Measurements from ENCODE around the gene MED26. TPM values are rescaled to one million over a fixed set of nuclear protein-coding genes. Genes with fewer than 3 reads are reported as not detected.

MED26 gene
- total and polyA plus RNA-seq, 9 of the 15 experiments (the other 6 are each of a cell fraction or from before 2014, with no cell fraction given): 0.71 to 15.1 (median 6.2) TPM

DNA sequence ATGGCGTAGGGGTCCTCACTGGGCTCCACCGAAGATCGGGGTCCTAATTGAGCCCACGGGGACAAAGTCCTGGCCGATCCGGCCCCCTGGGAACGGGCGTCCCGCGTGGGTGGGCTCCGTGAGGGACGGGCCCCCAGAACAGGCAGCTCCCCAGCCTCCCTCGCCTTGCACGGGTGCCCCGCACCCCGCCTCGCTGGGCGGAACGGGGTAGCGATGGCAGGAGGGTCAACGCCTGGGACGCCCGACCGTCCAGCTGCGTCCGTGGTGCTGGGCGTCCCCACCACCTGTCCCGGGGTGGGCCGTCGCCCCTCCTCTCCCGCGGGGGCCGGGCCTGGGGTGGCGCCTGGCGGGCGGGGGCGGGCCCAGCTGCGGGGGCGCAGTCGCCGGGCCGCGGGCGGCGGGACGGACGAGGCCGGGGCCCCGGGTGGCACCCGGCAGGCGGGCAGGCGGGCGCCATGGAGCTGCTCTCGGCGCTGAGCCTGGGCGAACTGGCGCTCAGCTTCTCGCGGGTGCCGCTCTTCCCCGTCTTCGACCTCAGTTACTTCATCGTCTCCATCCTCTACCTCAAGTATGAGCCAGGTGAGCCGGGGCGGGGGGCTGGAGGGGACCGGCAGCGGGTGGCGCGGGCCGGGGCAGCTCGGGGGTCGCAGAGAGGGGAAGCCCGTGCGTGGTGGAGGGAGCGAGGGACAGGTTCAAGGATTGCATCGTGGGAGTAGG is 32.9 kb upstream of the MED26 start, which contains the start of gene TMEM38A (continued):
- TF ChIP-seq, protein P1, sequence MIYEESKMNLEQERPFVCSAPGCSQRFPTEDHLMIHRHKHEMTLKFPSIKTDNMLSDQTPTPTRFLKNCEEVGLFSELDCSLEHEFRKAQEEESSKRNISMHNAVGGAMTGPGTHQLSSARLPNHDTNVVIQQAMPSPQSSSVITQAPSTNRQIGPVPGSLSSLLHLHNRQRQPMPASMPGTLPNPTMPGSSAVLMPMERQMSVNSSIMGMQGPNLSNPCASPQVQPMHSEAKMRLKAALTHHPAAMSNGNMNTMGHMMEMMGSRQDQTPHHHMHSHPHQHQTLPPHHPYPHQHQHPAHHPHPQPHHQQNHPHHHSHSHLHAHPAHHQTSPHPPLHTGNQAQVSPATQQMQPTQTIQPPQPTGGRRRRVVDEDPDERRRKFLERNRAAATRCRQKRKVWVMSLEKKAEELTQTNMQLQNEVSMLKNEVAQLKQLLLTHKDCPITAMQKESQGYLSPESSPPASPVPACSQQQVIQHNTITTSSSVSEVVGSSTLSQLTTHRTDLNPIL (CRISPR knock-in tag; IDR thresholded peaks at IDR 0.05): no peak
- TF ChIP-seq TCF7L2 (IDR thresholded peaks at IDR 0.05; ENCODE audit: low read depth, low read length) (no peak), POLR3A (IDR thresholded peaks at IDR 0.05; ENCODE audit: borderline replicate concordance, extremely low read depth, insufficient read depth, insufficient read length) (no peak), NCOA4 (IDR thresholded peaks at IDR 0.05; ENCODE audit: partially characterized antibody) (no peak), JUNB (CRISPR knock-in tag; conservative IDR thresholded peaks at IDR 0.05) (no peak), PHF8 (IDR thresholded peaks at IDR 0.05; ENCODE audit: borderline replicate concordance, low read length) (peak; percentile 41; the same call in 1 of the 2 replicates), MYC (IDR thresholded peaks at IDR 0.05; ENCODE audit: low read depth, low read length) (no peak), MYC (CRISPR knock-in tag; IDR thresholded peaks at IDR 0.05; ENCODE audit: borderline replicate concordance, low read depth) (no peak), ZNF274 (IDR thresholded peaks at IDR 0.05; ENCODE audit: borderline replicate concordance, low read depth, low read length) (no peak), ZNF57 (CRISPR knock-in tag; IDR thresholded peaks at IDR 0.05) (no peak), U2AF1 (optimal IDR thresholded peaks at IDR 0.05; ENCODE audit: low read depth, low read length) (no peak), DIDO1 (tag; IDR thresholded peaks at IDR 0.05; ENCODE audit: low read depth) (no peak), NR2C1 (IDR thresholded peaks at IDR 0.05) (no peak), NR2C1 (tag; IDR thresholded peaks at IDR 0.05) (no peak), HEY1 (CRISPR knock-in tag; IDR thresholded peaks at IDR 0.05; ENCODE audit: borderline replicate concordance) (no peak)
- TF ChIP-seq, protein P2, sequence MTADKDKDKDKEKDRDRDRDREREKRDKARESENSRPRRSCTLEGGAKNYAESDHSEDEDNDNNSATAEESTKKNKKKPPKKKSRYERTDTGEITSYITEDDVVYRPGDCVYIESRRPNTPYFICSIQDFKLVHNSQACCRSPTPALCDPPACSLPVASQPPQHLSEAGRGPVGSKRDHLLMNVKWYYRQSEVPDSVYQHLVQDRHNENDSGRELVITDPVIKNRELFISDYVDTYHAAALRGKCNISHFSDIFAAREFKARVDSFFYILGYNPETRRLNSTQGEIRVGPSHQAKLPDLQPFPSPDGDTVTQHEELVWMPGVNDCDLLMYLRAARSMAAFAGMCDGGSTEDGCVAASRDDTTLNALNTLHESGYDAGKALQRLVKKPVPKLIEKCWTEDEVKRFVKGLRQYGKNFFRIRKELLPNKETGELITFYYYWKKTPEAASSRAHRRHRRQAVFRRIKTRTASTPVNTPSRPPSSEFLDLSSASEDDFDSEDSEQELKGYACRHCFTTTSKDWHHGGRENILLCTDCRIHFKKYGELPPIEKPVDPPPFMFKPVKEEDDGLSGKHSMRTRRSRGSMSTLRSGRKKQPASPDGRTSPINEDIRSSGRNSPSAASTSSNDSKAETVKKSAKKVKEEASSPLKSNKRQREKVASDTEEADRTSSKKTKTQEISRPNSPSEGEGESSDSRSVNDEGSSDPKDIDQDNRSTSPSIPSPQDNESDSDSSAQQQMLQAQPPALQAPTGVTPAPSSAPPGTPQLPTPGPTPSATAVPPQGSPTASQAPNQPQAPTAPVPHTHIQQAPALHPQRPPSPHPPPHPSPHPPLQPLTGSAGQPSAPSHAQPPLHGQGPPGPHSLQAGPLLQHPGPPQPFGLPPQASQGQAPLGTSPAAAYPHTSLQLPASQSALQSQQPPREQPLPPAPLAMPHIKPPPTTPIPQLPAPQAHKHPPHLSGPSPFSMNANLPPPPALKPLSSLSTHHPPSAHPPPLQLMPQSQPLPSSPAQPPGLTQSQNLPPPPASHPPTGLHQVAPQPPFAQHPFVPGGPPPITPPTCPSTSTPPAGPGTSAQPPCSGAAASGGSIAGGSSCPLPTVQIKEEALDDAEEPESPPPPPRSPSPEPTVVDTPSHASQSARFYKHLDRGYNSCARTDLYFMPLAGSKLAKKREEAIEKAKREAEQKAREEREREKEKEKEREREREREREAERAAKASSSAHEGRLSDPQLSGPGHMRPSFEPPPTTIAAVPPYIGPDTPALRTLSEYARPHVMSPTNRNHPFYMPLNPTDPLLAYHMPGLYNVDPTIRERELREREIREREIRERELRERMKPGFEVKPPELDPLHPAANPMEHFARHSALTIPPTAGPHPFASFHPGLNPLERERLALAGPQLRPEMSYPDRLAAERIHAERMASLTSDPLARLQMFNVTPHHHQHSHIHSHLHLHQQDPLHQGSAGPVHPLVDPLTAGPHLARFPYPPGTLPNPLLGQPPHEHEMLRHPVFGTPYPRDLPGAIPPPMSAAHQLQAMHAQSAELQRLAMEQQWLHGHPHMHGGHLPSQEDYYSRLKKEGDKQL (CRISPR knock-in tag; IDR thresholded peaks at IDR 0.05; ENCODE audit: borderline replicate concordance): no peak
- TF ChIP-seq, protein P3, sequence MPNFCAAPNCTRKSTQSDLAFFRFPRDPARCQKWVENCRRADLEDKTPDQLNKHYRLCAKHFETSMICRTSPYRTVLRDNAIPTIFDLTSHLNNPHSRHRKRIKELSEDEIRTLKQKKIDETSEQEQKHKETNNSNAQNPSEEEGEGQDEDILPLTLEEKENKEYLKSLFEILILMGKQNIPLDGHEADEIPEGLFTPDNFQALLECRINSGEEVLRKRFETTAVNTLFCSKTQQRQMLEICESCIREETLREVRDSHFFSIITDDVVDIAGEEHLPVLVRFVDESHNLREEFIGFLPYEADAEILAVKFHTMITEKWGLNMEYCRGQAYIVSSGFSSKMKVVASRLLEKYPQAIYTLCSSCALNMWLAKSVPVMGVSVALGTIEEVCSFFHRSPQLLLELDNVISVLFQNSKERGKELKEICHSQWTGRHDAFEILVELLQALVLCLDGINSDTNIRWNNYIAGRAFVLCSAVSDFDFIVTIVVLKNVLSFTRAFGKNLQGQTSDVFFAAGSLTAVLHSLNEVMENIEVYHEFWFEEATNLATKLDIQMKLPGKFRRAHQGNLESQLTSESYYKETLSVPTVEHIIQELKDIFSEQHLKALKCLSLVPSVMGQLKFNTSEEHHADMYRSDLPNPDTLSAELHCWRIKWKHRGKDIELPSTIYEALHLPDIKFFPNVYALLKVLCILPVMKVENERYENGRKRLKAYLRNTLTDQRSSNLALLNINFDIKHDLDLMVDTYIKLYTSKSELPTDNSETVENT (CRISPR knock-in tag; IDR thresholded peaks at IDR 0.05): no peak

All from K562 (cell line).